AG09319 (cell line): ENCODE data around the gene S100PBP.

ENCODE experiments used
- DNase-seq: peaks from one replicate; pipeline ENCODE4 v3.0.0-alpha.2; 2010; ENCODE audit warnings: low read depth; ENCODE audit errors: extremely low read depth
- TF ChIP-seq, protein P1 (sequence below): IDR thresholded peaks from 2 replicates; pipeline ENCODE4 v1.5.1; 2011; ENCODE audit warnings: low read depth, mild to moderate bottlenecking, inconsistent platforms, low read length, moderate library complexity

The S100PBP gene

DNA sequence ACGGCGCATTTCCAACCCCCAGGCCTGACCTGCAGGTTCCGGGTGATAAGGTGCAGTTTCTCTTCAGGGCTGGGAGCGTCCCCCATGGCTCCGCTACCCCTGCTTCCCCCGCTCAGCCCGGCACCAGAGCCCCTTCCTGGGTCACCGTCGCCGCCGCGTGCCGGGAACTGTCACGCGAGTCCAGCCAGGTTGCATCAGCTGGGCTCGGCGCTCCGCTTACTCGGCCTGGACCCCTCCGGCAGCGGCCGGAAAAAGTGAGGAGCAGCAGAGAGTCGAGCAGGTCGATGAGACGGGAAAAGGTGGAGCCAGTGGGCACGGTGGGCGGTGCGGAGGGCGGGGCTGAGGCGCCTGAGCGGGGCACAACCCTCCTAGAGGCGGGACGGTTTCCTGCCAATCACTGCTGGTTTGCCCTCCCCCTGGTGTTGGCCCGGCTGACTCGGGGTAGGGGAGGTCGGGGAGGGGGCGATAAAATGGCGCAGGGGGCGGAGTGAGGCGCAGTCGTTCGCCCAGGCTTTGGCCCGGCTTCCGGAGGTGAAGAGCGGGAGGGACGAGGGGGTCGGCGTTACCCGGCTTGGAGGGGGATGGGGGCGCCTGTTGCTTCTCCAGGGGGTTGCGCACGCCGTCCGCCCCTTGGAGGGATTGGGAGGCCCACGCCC lies at the start of gene S100PBP, which contains the start of gene YARS1:
TSS of gene S100PBP (plus strand) at position 495 of the 656 bp plus-strand sequence. CDS start 8,447 bp downstream, outside the sequence.
TSS of gene YARS1 (minus strand) at position 200 of the 656 bp plus-strand sequence. CDS start at position 86, 114 bp downstream.
- TF ChIP-seq, protein P1, sequence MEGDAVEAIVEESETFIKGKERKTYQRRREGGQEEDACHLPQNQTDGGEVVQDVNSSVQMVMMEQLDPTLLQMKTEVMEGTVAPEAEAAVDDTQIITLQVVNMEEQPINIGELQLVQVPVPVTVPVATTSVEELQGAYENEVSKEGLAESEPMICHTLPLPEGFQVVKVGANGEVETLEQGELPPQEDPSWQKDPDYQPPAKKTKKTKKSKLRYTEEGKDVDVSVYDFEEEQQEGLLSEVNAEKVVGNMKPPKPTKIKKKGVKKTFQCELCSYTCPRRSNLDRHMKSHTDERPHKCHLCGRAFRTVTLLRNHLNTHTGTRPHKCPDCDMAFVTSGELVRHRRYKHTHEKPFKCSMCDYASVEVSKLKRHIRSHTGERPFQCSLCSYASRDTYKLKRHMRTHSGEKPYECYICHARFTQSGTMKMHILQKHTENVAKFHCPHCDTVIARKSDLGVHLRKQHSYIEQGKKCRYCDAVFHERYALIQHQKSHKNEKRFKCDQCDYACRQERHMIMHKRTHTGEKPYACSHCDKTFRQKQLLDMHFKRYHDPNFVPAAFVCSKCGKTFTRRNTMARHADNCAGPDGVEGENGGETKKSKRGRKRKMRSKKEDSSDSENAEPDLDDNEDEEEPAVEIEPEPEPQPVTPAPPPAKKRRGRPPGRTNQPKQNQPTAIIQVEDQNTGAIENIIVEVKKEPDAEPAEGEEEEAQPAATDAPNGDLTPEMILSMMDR, result no peak
- peak; percentile 97 for DNase-seq

- no peak for DNase-seq
- TF ChIP-seq, protein P1, result no peak
These were observed 49.2 kb upstream of the S100PBP start for GRCh38 chr1:32768110-32768850.

- TF ChIP-seq, protein P1, result no peak
- no peak for DNase-seq
These were observed 47.8 kb upstream of the S100PBP start for GRCh38 chr1:32769524-32770220.

DNA sequence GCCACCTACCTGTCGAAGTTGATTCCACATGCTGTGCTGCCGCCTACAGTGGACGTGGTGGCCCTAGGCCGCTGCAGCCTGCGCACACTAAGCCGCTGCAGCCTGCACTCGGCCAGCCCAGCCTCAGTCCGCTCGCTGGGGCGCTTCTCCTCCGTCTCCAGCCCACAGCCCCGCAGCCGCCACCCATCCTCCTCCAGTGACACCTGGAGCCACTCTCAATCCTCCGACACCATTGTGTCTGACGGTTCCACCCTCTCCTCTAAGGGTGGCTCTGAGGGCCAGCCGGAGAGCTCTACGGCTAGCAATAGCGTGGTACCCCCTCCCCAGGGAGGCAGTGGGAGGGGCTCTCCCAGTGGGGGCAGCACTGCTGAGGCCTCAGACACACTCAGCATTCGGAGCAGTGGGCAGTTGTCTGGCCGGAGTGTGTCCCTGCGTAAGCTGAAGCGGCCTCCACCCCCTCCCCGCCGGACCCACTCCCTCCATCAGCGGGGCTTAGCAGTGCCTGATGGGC lies 47.2 kb upstream of the S100PBP start:
- TF ChIP-seq, protein P1, result no peak
- no peak for DNase-seq

- TF ChIP-seq, protein P1, result no peak
- DNase-seq, result no peak
These were observed 46.5 kb upstream of the S100PBP start for GRCh38 chr1:32770741-32771548.

DNA sequence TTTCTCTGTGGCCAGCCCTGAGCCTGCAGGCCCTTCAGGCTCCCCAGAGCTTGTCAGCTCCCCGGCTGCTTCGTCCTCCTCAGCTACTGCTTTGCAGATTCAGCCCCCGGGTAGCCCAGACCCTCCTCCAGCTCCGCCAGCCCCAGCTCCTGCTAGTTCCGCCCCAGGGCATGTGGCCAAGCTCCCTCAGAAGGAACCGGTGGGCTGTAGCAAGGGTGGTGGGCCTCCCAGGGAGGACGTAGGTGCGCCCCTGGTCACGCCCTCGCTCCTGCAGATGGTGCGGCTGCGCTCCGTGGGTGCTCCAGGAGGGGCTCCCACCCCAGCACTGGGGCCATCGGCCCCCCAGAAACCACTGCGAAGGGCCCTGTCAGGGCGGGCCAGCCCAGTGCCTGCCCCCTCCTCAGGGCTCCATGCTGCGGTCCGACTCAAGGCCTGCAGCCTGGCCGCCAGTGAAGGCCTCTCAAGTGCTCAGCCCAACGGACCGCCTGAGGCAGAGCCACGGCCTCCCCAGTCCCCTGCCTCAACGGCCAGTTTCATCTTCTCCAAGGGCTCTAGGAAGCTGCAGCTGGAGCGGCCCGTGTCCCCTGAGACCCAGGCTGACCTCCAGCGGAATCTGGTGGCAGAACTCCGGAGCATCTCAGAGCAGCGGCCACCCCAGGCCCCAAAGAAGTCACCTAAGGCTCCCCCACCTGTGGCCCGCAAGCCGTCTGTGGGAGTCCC lies 45.7 kb upstream of the S100PBP start:
- DNase-seq, result no peak
- TF ChIP-seq, protein P1, result no peak
